Measurements from ENCODE around the gene CHTOP. TPM values are rescaled to one million over a fixed set of nuclear protein-coding genes. Genes with fewer than 3 reads are reported as not detected.

The CHTOP gene
- total and polyA plus RNA-seq, 2 experiments from 2014 or later = 73.4 to 97.8 TPM

GRCh38 chr1:153630384-153630783, 3.5 kb upstream of the CHTOP start:
- ATAC-seq (no peak), DNase-seq (ENCODE audit: low spot score) (no peak)
- Mint-ChIP-seq H3K9me3 (no peaks in the 10 kb centered on the region), H3K27me3 (ENCODE audit: insufficient read depth, low read depth, poor library complexity) (peaks cover 20% of the 10 kb centered on the region), H3K36me3 (ENCODE audit: low read depth) (peaks cover 26% of the 10 kb centered on the region), H3K4me1 (peaks cover 47% of the 10 kb centered on the region), H3K4me3 (no peak overlapping the region), H3K27ac (no peak overlapping the region)
- no peak overlapping the region for H3K27ac ChIP-seq (ENCODE audit: low read depth)
- no peak overlapping the region for H3K4me3 ChIP-seq
- no peaks in the 10 kb centered on the region for H3K27me3 ChIP-seq (ENCODE audit: insufficient read depth)
- 0 out of 2 replicates have a peak, but pooled peaks cover 3% of the 10 kb centered on the region for H3K9me2 ChIP-seq (ENCODE audit: insufficient read depth)
- no peak for TF ChIP-seq ETS1 (IDR thresholded peaks at IDR 0.05)
- no peak for TF ChIP-seq STAT1 (IDR thresholded peaks at IDR 0.05; ENCODE audit: unreplicated experiment)
- no peak for TF ChIP-seq ZNF462 (CRISPR knock-in tag; IDR thresholded peaks at IDR 0.05)
- TF ChIP-seq CREB1 (CRISPR knock-in tag; IDR thresholded peaks at IDR 0.05; ENCODE audit: low read depth) = no peak
- TF ChIP-seq JUNB (IDR thresholded peaks at IDR 0.05; ENCODE audit: unreplicated experiment) = no peak
- TF ChIP-seq, protein P1, sequence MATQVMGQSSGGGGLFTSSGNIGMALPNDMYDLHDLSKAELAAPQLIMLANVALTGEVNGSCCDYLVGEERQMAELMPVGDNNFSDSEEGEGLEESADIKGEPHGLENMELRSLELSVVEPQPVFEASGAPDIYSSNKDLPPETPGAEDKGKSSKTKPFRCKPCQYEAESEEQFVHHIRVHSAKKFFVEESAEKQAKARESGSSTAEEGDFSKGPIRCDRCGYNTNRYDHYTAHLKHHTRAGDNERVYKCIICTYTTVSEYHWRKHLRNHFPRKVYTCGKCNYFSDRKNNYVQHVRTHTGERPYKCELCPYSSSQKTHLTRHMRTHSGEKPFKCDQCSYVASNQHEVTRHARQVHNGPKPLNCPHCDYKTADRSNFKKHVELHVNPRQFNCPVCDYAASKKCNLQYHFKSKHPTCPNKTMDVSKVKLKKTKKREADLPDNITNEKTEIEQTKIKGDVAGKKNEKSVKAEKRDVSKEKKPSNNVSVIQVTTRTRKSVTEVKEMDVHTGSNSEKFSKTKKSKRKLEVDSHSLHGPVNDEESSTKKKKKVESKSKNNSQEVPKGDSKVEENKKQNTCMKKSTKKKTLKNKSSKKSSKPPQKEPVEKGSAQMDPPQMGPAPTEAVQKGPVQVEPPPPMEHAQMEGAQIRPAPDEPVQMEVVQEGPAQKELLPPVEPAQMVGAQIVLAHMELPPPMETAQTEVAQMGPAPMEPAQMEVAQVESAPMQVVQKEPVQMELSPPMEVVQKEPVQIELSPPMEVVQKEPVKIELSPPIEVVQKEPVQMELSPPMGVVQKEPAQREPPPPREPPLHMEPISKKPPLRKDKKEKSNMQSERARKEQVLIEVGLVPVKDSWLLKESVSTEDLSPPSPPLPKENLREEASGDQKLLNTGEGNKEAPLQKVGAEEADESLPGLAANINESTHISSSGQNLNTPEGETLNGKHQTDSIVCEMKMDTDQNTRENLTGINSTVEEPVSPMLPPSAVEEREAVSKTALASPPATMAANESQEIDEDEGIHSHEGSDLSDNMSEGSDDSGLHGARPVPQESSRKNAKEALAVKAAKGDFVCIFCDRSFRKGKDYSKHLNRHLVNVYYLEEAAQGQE (IDR thresholded peaks at IDR 0.05; ENCODE audit: unreplicated experiment) = no peak
- no peak for TF ChIP-seq EZH2phosphoT487 (IDR thresholded peaks at IDR 0.05; ENCODE audit: unreplicated experiment)
- H2AFZ ChIP-seq = no peak overlapping the region
- H3K79me2 ChIP-seq (replicated peaks; ENCODE audit: insufficient read depth) = peaks cover 11% of the 10 kb centered on the region
- H3F3A ChIP-seq (replicated peaks; ENCODE audit: low read depth) = peaks cover 8% of the 10 kb centered on the region; the same call in 1 of the 2 replicates
- no peaks in the 10 kb centered on the region for H3K36me3 ChIP-seq (ENCODE audit: insufficient read depth)
- no peaks in the 10 kb centered on the region for H4K20me1 ChIP-seq (replicated peaks; ENCODE audit: insufficient read depth)
- no peak overlapping the region for H3K4me2 ChIP-seq
- peaks cover 15% of the 10 kb centered on the region; the same call in 1 of the 2 replicates for H3K4me1 ChIP-seq (ENCODE audit: insufficient read depth)
